MM.1S (cell line): Measurements from ENCODE around the gene ABHD17B.
A peak's percentile ranks its signal among the peaks of the same experiment; 100 is the strongest.

Source experiments
- DNase-seq: peaks from one replicate; pipeline ENCODE4 v3.0.0-alpha.2; 2015
- H2AFZ ChIP-seq: fragments of 300-600 bp; sonication (generic); 2 replicates; pipeline ENCODE4 v1.6.0; 2016; ENCODE audit warnings: antibody characterized with exemption, low read length
- H3F3A ChIP-seq: fragments of 300-600 bp; sonication (generic); 2 replicates; pipeline ENCODE4 v1.6.1; 2016; ENCODE audit warnings: mild to moderate bottlenecking, antibody characterized with exemption, low read length, moderate library complexity, mixed read lengths; ENCODE audit not compliant: insufficient read depth
- H3K27ac ChIP-seq: fragments of 300-600 bp; sonication (generic); 2 replicates; pipeline ENCODE4 v1.5.1; 2016; ENCODE audit warnings: mild to moderate bottlenecking, low read length
- H3K27me3 ChIP-seq: fragments of 300-600 bp; sonication (generic); replicated peaks from 2 replicates; pipeline ENCODE4 v1.6.0; 2016; ENCODE audit warnings: low read length; ENCODE audit not compliant: insufficient read depth
- H3K36me3 ChIP-seq: fragments of 300-600 bp; sonication (generic); replicated peaks from 2 replicates; pipeline ENCODE4 v1.6.1; 2016; ENCODE audit warnings: mild to moderate bottlenecking, low read length, mixed read lengths; ENCODE audit not compliant: insufficient read depth
- H3K4me1 ChIP-seq: fragments of 300-600 bp; sonication (generic); 2 replicates; pipeline ENCODE4 v1.6.1; 2016; ENCODE audit warnings: low read length, mixed read lengths
- H3K4me2 ChIP-seq: fragments of 300-600 bp; sonication (generic); 2 replicates; pipeline ENCODE4 v1.6.0; 2016; ENCODE audit warnings: low read depth, low read length
- H3K4me3 ChIP-seq: fragments of 300-600 bp; sonication (generic); 2 replicates; pipeline ENCODE4 v1.5.1; 2016; ENCODE audit warnings: low read length, mixed read lengths
- H3K79me2 ChIP-seq: fragments of 300-600 bp; sonication (generic); 2 replicates; pipeline ENCODE4 v1.6.1; 2016; ENCODE audit warnings: mixed run types, low read length, mixed read lengths
- H3K9ac ChIP-seq: fragments of 300-600 bp; sonication (generic); 2 replicates; pipeline ENCODE4 v1.6.1; 2016; ENCODE audit warnings: low read length, mixed read lengths
- H3K9me2 ChIP-seq: fragments of 300-600 bp; sonication (generic); replicated peaks from 2 replicates; pipeline ENCODE4 v1.6.1; 2016; ENCODE audit warnings: mild to moderate bottlenecking, low read length, mixed read lengths; ENCODE audit not compliant: insufficient read depth
- H3K9me3 ChIP-seq: fragments of 300-600 bp; sonication (generic); replicated peaks from 2 replicates; pipeline ENCODE4 v1.6.1; 2016; ENCODE audit warnings: mild to moderate bottlenecking, low read length, mixed read lengths; ENCODE audit not compliant: insufficient read depth
- H4K20me1 ChIP-seq: fragments of 300-600 bp; sonication (generic); 2 replicates; pipeline ENCODE4 v1.6.1; 2016; ENCODE audit warnings: mild to moderate bottlenecking, low read length, moderate library complexity, mixed read lengths; ENCODE audit not compliant: insufficient read depth
- EZH2 ChIP-seq: fragments of 300-600 bp; sonication (generic); optimal IDR thresholded peaks from 2 replicates; pipeline ENCODE3; 2017; ENCODE audit warnings: low read depth, mild to moderate bottlenecking, antibody characterized with exemption, low read length, mixed read lengths
- EZH2phosphoT487 ChIP-seq: fragments of 300-600 bp; sonication (generic); IDR thresholded peaks from 2 replicates; pipeline ENCODE4 v1.6.1; 2018; ENCODE audit warnings: antibody characterized with exemption, low read length
- TF ChIP-seq, protein P1 (sequence below): fragments of 300-600 bp; sonication (generic); IDR thresholded peaks from 2 replicates; pipeline ENCODE4 v1.5.1; 2016; ENCODE audit warnings: antibody characterized with exemption, low read length, mixed read lengths

Gene ABHD17B

DNA sequence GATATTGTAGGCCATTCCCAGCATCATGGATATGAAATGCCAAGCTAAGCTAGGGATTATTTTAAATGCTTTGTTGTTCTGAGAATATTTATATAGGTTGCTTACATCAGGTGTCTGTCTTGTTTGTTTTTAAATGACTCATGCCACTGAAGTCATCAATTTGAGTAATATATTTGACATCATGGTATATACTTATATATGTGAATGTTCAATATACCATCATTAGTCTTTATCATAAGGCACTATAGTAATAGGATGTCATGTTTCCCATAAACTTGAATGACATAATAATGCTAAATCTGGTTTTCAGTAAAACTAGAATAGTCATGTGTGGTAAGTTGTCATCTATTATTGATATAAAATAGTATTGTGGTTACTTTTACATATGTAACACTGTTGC, 13.6 kb upstream of the ABHD17B start:
- no peak for DNase-seq
- Histone ChIP-seq H2AFZ (no peak overlapping the region), H3K36me3 (no peaks in the 10 kb centered on the region), H3K4me3 (no peak overlapping the region), H3K9me3 (no peaks in the 10 kb centered on the region), H3K4me2 (no peak overlapping the region), H3K27ac (no peak overlapping the region), H4K20me1 (no peaks in the 10 kb centered on the region), H3K79me2 (peaks cover 71% of the 10 kb centered on the region), H3K4me1 (peaks cover 25% of the 10 kb centered on the region), H3K9ac (no peak overlapping the region), H3K27me3 (no peaks in the 10 kb centered on the region), H3K9me2 (no peaks in the 10 kb centered on the region), H3F3A (peaks cover 10% of the 10 kb centered on the region)
- TF ChIP-seq EZH2phosphoT487 (no peak), EZH2 (no peak)
- TF ChIP-seq, protein P1, sequence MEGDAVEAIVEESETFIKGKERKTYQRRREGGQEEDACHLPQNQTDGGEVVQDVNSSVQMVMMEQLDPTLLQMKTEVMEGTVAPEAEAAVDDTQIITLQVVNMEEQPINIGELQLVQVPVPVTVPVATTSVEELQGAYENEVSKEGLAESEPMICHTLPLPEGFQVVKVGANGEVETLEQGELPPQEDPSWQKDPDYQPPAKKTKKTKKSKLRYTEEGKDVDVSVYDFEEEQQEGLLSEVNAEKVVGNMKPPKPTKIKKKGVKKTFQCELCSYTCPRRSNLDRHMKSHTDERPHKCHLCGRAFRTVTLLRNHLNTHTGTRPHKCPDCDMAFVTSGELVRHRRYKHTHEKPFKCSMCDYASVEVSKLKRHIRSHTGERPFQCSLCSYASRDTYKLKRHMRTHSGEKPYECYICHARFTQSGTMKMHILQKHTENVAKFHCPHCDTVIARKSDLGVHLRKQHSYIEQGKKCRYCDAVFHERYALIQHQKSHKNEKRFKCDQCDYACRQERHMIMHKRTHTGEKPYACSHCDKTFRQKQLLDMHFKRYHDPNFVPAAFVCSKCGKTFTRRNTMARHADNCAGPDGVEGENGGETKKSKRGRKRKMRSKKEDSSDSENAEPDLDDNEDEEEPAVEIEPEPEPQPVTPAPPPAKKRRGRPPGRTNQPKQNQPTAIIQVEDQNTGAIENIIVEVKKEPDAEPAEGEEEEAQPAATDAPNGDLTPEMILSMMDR: no peak

DNA sequence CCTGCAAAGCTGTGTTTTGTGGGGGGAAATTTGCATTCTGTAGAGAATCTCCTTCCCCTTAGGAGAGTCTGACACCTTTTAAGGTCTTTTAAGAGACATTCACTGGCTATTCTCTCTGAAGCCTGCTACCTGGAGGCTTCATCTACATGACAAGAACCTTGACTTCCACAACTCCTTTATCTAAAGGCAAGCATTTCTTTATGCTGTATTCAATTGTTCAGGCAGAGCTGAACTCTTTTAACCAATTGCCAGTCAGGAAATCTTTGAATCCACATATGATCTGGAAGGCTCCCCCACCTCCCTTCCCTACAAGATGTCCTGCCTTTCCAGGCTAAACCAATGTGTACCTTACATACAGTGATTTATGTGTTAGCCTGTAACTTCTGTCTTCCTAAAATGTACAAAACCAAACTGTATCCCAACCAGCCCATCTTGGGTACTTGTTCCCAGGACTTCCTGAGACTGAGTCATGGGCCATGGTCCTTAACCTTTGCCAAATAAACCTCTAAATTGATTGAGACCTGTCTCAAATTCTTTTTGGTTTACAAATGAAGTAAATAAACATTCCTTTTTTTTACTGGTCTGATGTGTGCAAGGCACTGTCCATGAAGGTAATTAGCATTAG, 10.3 kb upstream of the ABHD17B start:
- Histone ChIP-seq H3K4me3 (no peak overlapping the region), H3K27me3 (no peaks in the 10 kb centered on the region), H3K36me3 (no peaks in the 10 kb centered on the region), H3K9me3 (no peaks in the 10 kb centered on the region), H3K4me2 (peak overlapping the region; percentile 35), H3K9ac (0 out of 2 replicates have a peak overlapping the region, but pooled peaks have one; percentile 38), H3F3A (peaks cover 15% of the 10 kb centered on the region), H3K4me1 (peaks cover 36% of the 10 kb centered on the region), H3K9me2 (no peaks in the 10 kb centered on the region), H2AFZ (no peak overlapping the region), H4K20me1 (no peaks in the 10 kb centered on the region), H3K27ac (peak overlapping the region; percentile 85; the same call in 1 of the 2 replicates), H3K79me2 (peaks cover 83% of the 10 kb centered on the region)
- DNase-seq: no peak
- TF ChIP-seq, protein P1: no peak
- no peak for TF ChIP-seq EZH2phosphoT487
- no peak for TF ChIP-seq EZH2

DNA sequence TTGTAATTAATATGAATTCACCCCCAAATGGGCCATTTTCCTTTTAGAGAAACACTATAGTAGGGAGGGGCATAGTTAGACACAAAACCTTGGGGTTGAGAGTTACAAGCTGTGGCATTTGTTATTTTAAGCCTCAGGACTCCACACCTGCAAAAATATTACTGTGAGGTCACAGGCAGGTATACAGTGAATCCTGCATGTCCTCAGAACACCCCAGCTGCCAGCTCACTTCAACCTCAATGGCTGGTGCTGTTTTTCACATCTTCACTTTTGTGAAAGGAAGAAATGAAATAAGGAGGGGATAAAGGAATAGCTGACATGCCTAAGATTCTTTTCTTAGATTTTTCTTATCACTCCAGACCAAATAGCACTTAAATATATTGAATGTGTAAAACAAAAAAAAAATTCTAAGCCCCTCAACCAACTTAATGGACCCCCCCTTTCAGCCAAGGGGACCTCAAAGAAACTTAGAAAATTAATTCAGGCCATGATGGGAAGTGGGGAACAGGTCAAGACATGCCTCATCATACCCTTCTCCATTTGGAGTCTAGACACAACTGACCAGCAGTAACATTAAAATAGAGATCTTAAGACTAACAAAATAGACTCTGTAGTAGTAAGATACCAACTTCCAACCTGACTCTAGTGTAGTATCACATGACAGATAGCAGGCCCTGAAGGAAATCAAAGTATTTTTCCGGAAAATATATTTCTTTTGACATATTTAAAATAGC, 9.6 kb upstream of the ABHD17B start:
- Histone ChIP-seq H3K9me3 (no peaks in the 10 kb centered on the region), H3K9me2 (no peaks in the 10 kb centered on the region), H4K20me1 (no peaks in the 10 kb centered on the region), H3K4me3 (no peak overlapping the region), H3K36me3 (no peaks in the 10 kb centered on the region), H3K9ac (peak overlapping the region; percentile 38; the same call in 1 of the 2 replicates), H3K27ac (peak overlapping the region; percentile 85), H3K4me1 (peaks cover 39% of the 10 kb centered on the region), H3K4me2 (peak overlapping the region; percentile 35), H3F3A (peaks cover 15% of the 10 kb centered on the region), H3K79me2 (peaks cover 90% of the 10 kb centered on the region), H3K27me3 (no peaks in the 10 kb centered on the region), H2AFZ (no peak overlapping the region)
- TF ChIP-seq EZH2: no peak
- no peak for TF ChIP-seq EZH2phosphoT487
- DNase-seq: peak; percentile 90
